GM18520 (cell line): ENCODE measurements around the gene FUOM.
"Not testable (repeated sequence)": the region's sequence is repeated elsewhere in the genome, so short reads cannot be mapped to it uniquely, and the experiment has no call there.

Experiments used
- ATAC-seq: cut with Tn5 transposase; IDR thresholded peaks from one replicate; pipeline ENCODE4 v1.9.1; 2021; ENCODE audit not compliant: unreplicated experiment

FUOM gene

DNA sequence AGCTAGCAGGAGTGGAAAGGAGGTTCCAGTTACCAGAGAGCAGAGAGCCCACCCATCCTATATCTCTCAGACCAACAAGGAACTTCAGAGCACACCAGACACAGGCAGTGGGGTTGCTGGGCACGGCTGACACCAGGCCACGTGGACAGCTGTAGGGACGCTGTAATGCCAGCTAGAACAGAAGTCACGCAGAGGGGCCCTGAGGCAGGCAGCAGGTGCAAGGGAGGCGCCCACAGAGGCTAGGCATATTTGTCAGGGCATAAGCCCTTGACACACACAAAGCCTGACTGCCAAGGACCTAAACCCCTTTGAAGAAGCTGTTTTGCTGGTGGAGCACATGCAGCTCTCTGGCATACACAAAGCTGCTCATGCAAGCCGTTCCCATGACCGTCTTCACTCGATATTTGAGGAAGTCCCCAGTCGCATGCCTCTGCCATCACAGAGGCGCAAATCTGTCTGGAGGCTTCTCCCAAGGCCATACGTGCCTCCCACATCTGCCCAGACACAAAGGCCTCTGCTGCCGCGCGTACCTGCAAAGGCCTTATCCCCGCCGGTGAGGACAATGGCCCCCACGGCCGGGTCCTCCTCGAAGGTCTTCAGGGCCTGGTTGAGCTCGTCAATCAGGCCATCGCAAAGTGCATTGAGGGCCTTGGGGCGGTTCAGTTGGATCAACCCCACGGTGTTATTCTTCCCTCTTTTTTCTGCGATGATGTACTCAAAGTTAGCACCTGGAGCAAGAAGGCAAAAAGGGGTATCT lies 12.4 kb upstream of the FUOM start:
- ATAC-seq = no peak

DNA sequence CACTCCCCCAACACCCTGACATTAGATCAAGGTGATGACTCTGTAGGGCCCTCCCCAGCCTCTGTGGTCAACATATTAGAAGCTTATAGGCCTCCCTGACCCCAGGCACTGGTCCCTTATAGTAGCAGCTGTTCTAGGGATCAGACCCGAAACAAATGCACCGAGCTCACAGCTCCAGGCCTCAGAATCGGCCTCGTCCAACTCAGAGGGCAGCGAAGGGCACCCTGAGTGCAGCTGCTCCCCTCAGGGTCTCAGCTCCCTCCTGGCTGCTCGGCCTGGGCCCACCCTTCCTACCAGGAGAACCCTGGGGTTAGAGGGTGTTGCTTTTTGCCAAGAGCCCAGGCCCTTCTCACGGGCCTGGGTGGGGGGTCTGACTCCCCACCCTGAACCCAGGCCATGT lies 10.3 kb upstream of the FUOM start:
- no peak for ATAC-seq

DNA sequence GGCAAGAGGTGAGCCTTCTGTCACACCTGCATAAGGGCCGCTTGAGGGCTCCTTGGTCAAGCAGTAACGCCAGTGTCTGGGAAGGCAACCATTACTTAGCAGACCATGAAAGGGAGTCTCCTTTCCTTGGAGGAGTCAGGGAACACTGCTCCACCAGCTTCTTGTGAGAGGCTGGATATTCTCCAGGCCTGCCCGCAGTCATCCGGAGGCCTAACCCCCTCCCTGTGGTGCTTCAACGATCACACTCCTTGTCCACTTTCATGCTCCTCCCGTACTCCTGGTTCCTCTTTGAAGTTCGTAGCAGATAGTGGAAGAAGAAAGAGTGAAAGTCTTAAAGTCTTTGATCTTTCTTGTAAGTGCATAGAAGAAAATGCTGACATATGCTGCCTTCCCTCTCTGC lies 9.6 kb upstream of the FUOM start:
- not testable (repeated sequence) for ATAC-seq

DNA sequence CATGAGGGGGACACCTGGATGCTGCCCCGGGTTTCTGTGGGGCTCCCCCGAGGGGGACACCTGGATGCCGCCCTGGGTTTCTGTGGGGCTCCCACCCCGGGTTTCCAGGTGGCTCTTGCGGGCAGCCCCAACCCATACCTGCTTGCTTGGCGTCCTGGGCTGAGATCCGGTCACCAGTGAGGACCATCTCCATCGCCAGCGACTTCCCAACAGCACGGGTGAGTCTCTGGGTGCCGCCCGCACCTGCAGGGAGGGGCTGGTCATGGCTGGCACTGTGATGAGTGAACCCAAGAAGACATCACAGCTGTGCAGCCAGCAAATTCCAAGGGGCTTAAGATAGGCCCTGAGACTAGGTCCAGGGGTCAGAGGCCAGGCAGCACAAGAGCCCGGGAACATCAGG lies 8.9 kb upstream of the FUOM start:
- ATAC-seq = no peak

DNA sequence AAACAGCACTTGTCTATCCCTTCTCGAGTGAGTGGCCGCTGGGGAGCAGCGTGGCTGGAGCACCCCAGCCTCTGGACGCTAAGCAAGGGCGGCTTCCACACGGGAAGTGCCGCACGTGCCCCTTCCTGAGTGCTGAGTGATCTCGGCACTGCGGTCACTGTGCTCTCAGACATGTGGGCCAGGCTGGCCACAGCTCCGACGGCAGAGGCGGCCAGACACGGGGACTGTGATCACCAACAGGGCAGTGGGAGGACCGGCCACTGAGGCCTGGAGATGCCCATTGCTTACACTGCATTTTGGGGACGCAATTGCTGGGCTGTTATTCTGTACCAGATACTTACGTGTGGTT lies 8.3 kb upstream of the FUOM start:
- no peak for ATAC-seq

DNA sequence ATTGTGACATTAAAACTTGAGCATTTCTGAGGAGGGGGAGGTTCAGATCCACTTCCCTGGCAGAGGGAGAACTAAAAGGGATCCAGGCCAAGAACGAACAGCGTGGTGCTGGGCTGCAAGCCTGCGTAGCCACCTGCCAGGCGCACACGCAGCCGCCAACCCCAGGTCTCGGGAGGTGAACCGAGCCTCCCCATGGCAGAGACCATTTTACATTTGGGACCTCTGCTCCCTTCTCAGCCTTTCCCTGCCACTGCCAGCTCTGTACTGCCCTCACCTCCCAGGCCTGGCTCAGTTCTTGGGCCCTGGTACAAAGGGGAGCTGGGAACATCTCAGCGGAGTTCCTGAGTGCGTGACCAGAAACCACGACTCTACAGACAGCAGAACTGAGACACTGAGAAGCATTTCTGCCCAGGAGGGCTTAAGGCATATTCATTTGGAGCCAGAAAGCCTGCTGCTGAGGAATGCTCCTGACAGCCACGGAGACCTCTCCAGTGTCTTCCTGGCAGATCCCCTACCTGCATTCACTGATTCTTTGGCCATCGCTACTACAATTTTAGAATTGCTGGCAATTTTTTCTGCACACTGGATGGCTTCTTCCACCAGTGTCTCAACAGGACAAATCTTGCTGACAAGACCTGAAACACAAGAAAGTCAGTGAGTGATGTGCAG lies 7.8 kb upstream of the FUOM start:
- no peak for ATAC-seq

DNA sequence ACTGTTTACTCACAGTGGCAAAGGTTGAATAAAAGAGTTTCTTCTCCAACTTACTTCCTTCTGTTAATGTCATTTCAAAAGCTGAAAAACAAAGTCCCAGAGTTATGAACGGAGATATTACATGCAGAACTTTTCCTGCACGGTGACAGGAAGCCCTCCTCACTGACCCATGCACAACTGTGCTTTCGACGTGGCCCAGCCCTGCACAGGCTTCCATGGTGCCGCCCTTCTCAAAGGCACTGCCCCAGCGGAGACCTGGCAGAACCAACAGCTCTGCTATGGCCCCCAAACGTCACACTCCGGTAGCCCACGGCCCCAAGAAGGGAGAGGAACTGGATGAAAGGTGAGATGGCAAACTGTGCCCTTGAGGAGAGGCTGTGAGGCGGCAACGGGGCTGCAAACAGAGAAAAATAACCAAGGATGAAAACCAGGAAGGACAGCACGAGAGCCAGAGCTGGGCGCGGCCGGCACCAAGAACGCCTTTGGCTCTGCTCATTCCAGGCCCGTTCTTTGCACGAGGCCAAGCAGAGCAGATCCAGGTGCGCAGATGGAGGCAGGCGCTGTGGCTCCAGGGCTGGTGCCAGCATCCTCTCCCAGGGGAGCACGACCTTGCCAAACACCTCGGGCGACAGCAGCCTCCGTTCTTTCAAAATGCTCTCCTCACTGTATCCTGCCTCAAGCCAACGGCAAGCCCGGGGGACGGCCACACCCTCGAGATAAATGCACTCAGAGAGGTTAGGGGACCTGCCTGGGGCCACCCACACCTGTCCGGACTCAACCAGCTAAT lies 7.0 kb upstream of the FUOM start:
- ATAC-seq = no peak

DNA sequence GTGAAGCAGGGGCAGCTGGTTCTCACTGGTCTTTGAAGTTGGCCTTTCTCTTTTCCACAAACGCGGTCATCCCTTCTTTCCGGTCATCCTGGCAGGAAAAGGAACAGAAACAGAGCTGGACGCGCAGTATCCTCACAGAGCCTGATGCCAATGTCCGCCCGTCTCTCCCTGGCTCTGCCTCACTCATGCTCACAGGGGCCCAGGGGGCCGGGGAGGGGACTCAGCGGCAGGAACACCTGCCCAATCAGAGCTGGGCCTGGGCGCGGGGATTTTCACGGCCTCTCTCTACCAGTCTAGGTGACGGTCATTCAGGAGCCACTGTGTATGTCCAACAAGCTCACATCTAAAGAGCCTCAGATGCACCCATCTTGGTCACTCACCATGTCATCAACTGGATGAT lies 5.0 kb upstream of the FUOM start:
- ATAC-seq = no peak

DNA sequence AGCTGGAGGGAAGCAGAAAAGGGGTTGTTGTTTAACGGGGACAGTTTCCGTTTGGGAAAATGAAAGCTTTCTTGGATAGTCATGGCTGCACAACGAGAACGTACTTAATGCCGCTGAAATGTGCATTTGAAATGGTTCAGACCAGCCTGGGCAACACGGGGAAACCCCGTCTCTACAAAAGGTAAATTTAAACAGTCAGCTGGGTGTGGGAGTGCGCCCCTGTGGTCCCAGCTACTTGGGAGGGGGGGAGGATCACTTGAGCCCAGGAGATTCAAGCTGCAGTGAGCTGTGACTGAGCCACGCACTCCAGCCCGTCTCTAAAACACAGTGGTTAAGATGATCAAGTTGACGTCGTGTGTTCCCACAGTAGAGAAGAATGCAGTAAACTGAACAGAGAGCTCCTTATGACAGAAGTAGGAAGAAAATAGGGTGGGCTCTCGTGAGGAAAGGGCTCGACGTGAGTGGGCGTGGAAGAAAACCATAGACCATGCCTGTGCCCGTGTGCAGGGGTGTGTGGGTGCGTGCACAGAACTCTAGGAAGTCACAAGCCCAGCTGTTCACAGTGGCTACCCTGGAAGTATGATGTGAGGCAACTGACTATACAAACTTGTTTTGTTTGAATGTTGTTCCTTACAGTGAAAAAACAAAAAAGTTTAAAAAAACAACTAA lies 4.1 kb upstream of the FUOM start:
- ATAC-seq = no peak

DNA sequence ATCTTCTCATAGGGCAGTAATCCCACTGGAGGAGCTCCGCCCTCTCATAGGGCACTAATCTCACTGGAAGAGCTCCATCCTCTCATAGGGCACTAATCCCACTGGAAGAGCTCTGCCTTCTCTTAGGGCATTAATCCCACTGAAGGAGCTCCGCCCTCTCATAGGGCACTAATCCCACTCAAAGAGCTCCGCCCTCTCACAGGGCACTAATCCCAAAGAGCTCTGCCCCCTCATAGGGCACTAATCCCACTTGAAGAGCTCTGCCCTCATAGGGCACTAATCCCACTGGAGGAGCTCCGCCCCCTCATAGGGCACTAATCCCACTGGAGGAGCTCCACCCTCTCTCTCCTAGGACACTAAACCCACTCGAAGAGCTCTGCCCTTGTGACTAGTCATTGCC lies 3.4 kb upstream of the FUOM start:
- no peak for ATAC-seq

DNA sequence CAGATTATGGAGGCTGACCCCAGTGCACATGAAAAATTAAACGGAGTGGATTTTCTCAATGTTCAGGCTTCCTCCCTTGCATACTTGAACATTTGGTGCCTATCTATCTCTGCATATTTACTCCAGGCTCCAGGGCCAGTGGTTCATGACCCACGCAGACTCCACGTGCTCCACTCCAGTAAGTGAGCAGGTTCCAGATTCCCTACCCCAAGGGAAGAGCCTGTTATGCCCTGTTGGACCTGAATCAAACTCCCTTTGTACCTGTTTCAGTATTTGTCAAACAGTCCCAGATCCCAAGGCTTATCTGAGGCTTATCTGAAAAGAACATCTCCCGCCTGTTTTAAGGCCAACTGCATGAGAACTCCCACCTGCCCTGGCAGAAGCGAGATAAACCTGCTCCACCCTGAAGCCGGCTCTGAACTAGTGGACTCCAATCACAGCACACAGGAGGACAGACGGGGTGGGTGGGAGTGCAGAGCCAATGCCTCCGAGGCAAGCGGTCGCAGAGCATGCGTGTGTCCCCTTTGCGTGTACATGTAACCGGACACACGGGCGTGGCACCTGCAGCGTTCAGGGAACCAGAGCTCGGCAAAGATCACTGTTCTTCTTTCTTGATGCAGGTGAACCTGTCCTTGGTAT lies 2.3 kb upstream of the FUOM start:
- no peak for ATAC-seq

DNA sequence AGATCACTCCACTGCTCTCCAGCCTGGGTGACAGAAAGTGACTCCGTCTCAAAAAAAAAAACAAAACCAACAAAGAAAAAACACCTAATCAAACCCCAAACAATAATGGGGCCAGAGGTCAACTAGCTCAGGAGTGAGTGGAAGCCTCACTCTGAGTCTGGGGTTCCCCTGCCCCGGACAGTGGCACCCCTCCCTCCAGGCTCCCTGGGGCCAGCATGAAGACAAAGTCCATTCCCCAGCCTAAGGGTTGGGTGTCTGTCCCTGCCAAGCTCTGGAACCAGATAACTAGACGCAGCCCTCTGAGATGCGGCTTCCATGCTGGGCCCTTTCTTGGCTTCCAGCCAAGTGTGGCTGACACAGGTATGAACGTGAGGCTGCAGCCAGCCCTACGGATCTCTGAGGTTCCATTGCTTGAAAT lies 1.7 kb upstream of the FUOM start:
- no peak for ATAC-seq

DNA sequence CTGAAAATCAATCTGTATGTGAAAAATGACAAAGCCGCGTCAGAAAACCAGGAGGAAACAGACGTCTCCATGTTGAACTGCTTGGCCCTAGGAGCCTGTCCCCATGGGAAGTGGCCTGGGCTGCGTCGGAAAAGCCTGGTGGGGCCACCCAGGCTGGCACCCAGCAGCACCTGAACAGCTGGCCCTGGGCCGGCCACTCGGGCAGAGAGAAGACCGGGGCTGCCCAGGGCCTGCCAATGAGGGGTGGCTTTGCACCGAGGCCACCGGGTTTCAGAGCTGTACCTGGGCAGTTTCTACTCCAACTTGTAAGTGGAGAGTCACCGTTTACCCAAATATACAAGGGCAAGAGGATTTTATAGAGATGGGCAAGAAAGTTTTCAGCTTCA lies 1.1 kb upstream of the FUOM start:
- ATAC-seq = no peak

DNA sequence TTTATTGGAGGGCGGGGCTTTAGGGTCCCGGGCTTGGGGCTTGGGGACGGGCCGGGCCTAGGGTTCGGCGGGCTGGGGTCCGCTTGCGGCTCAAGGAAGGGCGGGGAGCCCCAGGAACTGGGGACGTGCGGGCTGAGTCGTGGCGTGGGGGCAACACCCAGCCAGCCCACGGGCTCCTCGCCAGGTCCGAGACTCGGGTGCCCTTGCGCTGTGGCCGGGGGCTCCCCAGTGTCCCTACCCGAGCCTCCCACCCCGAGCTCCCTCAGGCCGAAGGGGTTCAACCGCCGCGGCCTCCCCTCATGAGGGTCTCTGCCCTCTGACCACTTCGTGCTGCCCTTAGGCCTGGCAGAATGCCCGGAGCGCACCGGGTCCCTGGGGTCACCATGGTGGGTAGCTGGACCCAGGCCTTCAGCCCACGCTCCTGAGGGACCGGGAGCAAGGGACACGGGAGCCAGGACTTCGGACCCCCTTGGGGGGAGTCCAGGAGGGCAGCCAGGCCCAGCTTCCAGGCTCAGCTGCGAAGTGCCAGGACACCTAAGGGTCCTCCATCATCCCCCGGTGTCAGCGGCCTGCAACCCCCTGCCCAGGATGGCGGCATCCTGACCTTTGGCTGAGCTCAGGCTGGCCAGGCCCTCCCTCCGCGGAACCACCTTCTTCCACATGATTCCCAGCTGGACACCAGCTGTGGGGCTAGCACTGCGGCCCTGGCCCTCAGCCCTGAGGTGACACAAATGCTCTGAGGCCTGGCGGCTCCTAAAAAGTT lies 524 bp upstream of the FUOM start:
- no peak for ATAC-seq

DNA sequence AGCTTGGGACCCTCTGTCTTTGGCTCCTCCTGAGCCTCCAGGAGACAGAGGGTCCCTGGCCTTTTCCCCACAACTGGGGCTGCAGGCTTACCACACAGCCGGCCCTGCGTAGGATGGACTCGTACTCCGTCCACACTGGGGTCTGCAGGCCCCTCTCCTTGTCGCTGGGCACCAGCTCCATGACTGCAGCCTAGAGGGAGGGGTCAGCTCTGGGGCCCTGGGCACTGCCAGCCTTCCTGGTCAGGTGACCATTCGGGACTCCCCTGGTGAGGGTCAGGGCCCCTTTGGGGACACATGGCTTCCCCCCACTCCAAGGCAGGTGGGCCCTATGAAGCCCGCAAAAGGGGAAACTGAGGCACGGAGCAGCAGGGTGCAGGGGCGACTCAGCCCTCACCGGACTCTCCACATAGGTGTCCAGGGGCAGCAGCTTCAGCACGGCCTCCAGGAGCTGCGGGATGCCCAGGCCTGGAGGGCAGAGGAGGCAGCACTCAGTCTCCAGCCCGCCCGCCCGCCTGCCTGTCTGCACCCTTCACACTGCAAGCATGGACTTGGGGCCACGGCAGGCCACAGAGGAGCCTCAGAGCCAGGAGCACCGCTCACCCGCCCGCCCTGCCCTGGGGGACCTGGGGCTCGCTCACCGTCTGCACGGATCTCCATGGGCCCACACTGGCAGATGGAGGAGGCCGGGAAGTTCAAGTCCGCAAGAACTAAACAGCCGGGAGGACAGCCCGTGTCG lies 1.1 kb downstream of the FUOM start:
- ATAC-seq = no peak

DNA sequence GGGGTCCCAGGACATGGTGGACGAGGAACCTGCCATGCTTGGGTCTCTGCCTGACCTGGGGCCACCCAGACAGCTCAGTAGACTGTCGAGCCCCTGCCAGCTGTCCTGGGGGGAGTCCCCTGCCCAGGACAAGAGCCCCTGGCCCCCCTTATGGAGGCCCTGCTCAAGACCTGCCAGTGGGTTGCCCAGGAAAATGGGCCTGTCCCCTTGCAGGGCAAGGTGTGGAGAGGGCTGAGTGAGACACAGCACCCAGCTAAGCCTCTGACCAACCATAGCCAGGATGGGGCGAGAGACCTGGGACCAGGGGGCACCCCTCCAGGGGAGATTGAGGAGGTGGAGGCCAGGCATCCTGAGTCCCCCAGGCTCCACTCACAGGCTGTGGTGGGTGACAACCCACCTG lies 1.8 kb downstream of the FUOM start:
- no peak for ATAC-seq

DNA sequence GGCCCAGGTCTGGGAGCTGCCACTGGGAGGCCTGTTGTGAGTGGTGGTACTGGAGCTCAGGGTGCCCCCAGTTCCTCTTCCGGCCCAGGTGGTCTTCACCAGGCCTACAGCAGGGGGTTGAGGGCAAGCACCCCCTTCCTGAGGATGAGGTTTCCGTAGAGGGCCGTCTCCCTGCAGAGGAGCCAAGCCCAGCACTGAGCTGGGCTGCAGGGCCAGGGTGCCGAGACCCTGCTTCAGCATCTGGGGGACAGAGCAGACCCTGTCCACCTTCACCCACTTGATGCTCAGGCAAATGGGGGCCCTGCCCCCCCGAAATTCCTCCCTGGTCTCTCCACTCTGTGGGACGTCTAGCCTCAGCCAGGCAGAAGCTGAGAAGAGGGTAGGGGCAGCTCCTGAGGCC lies 2.6 kb downstream of the FUOM start:
- ATAC-seq = no peak

DNA sequence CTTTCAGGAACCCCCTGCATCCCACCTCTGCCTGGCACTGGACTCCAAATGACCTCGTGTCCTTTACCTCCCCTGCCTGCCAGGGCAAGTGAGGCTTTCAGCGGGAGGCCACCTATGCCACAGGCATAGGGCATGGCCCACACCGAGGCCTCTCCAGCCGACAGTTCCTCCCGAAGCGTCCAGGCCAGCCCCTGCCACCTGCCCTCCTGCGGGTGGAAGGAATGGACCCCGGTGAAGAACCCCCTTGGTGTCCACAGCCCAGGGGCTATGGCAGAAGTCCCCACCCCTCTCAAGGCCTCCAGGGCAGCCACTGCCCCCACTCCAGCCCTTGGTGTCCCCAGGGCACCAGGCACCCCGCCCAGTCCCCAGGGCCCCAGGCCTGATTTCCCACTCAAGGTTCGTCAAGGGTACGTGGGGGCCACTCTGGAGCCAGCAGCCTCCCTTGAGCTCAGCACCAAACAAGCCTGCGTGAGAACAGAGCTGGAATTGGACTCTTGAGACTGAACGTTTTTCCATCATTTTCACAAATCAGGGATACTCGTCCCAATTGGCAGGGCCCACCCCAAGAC lies 3.1 kb downstream of the FUOM start:
- no peak for ATAC-seq

DNA sequence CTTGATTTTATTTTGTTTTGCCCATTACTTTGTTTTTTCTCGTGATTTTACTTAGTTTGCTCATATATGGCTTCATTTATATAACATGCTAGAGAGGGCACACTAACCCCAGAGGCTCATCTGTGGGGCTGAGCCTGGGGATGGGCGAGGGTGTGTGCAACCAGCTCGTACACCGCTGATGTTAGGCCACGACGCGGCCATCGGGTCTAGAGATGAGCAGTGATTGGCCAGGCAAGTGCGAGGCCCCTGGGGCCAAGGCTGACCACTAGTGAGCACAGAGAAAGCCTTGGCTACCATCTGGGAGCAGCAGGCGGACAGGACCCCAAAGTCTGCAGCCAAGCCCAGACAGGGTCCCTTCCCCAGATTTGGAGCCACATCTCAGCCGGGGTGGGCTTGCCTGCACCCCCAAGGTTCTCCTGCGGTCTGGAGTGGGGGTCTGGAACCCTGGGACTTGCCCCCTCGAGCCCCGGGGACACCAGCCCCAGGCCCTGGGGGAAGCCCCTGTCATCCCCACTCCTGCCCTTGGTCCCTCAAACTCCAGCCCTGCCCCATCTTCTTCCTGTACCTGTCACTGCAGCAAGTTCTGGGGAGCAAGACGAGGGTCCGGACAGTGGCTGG lies 3.7 kb downstream of the FUOM start:
- no peak for ATAC-seq
